Hepatocyte (in vitro differentiated cells): ENCODE measurements around the gene FOXD4L3. TPM values are rescaled to one million over a fixed set of nuclear protein-coding genes. Genes with fewer than 3 reads are reported as not detected.

ENCODE experiments used
- polyA plus RNA-seq: library from polyadenylated mRNA; unstranded; fragments of >200 nt; fragmentation: Nextera tagmentation; extraction: Ambion mirVana; gene quantifications from 2 replicates; pipeline ENCODE4 v1.2.1, GENCODE V29; 2016
- total RNA-seq: library from RNA; depleted of rRNA; stranded (reverse); fragments of >200 nt; gene quantifications from 2 replicates; pipeline ENCODE4 v1.2.3, GENCODE V29; 2014

Gene FOXD4L3
- total and polyA plus RNA-seq, 2 experiments from 2014 or later: not detected

Other genes with a start within 250 kb of the FOXD4L3 start
- gene ZNG1C, start 60.9 kb upstream of the FOXD4L3 start, total RNA-seq: 41.1 and 41.7 TPM in 2 replicates
- gene ZNG1C, start 60.9 kb upstream of the FOXD4L3 start, polyA plus RNA-seq: 47.5 and 49.3 TPM in 2 replicates
- 35.2 and 38.8 TPM in 2 replicates for gene PGM5, start 53.7 kb downstream of the FOXD4L3 start, total RNA-seq
- 2.5 and 4.0 TPM in 2 replicates for gene PGM5, start 53.7 kb downstream of the FOXD4L3 start, polyA plus RNA-seq
- 0.16 TPM in 1 of 2 replicates, not detected in the other for gene TMEM252, start 238.0 kb downstream of the FOXD4L3 start, total RNA-seq
- 0.16 and 0.41 TPM in 2 replicates for gene TMEM252, start 238.0 kb downstream of the FOXD4L3 start, polyA plus RNA-seq